Osteoblast (primary cell): Measurements from ENCODE around the gene NHLRC4. TPM values are rescaled to one million over a fixed set of nuclear protein-coding genes. Genes with fewer than 3 reads are reported as not detected.
A peak's percentile ranks its signal among the peaks of the same experiment; 100 is the strongest.

Experiments
- DNase-seq: peaks from one replicate; pipeline ENCODE4 v3.0.0; 2011; ENCODE audit warnings: low spot score, mixed read lengths; ENCODE audit not compliant: insufficient read length; ENCODE audit errors: missing footprints
- H2AFZ ChIP-seq: 2 replicates; pipeline ENCODE4 v1.6.0; 2011; ENCODE audit warnings: mild to moderate bottlenecking, low read length
- H3K27ac ChIP-seq: 2 replicates; pipeline ENCODE4 v1.5.1; 2011; ENCODE audit warnings: mild to moderate bottlenecking, low read depth, low read length, moderate library complexity
- H3K27me3 ChIP-seq: 2 replicates; pipeline ENCODE4 v1.6.0; 2012; ENCODE audit warnings: mild to moderate bottlenecking, control low read depth, inconsistent platforms, low read length, moderate library complexity; ENCODE audit not compliant: insufficient read depth
- H3K36me3 ChIP-seq: 2 replicates; pipeline ENCODE4 v1.5.1; 2011; ENCODE audit warnings: mild to moderate bottlenecking, low read length, control low read depth, moderate library complexity; ENCODE audit not compliant: insufficient read depth
- H3K4me1 ChIP-seq: 2 replicates; pipeline ENCODE4 v1.5.1; 2011; ENCODE audit warnings: mild to moderate bottlenecking, low read length, control low read depth, moderate library complexity; ENCODE audit not compliant: insufficient read depth
- H3K4me2 ChIP-seq: 2 replicates; pipeline ENCODE4 v1.6.0; 2011; ENCODE audit warnings: mild to moderate bottlenecking, low read length; ENCODE audit not compliant: insufficient read depth
- H3K4me3 ChIP-seq: fragments of 200-600 bp; sonication (generic); 3 replicates; pipeline ENCODE4 v1.5.1; 2012; ENCODE audit warnings: mild to moderate bottlenecking, low read length, inconsistent platforms; ENCODE audit not compliant: insufficient read depth
- H3K79me2 ChIP-seq: 2 replicates; pipeline ENCODE4 v1.6.0; 2012; ENCODE audit warnings: mild to moderate bottlenecking, low read length, control low read depth, inconsistent platforms; ENCODE audit not compliant: insufficient read depth
- H3K9me3 ChIP-seq: 2 replicates; pipeline ENCODE4 v1.5.1; 2011; ENCODE audit warnings: low read depth, low read length, control low read depth
- H4K20me1 ChIP-seq: 2 replicates; pipeline ENCODE4 v1.6.0; 2012; ENCODE audit warnings: mild to moderate bottlenecking, low read length, control low read depth; ENCODE audit not compliant: insufficient read depth
- CTCF ChIP-seq: IDR thresholded peaks from 2 replicates; pipeline ENCODE4 v1.5.1; 2011; ENCODE audit warnings: mild to moderate bottlenecking, low read depth, low read length, moderate library complexity; ENCODE audit errors: extremely low read depth
- total RNA-seq: library from RNA; depleted of rRNA; stranded (reverse); fragments of >200 nt; gene quantifications from 2 replicates; pipeline ENCODE4 v1.2.3, GENCODE V29; 2012

The NHLRC4 gene
- total RNA-seq, 1 donor: 2.2 TPM

GRCh38 chr16:561413-561794 lies 5.4 kb upstream of the NHLRC4 start:
- no peaks in the 10 kb centered on the region for H3K4me1 ChIP-seq
- DNase-seq: peak; percentile 92

DNA sequence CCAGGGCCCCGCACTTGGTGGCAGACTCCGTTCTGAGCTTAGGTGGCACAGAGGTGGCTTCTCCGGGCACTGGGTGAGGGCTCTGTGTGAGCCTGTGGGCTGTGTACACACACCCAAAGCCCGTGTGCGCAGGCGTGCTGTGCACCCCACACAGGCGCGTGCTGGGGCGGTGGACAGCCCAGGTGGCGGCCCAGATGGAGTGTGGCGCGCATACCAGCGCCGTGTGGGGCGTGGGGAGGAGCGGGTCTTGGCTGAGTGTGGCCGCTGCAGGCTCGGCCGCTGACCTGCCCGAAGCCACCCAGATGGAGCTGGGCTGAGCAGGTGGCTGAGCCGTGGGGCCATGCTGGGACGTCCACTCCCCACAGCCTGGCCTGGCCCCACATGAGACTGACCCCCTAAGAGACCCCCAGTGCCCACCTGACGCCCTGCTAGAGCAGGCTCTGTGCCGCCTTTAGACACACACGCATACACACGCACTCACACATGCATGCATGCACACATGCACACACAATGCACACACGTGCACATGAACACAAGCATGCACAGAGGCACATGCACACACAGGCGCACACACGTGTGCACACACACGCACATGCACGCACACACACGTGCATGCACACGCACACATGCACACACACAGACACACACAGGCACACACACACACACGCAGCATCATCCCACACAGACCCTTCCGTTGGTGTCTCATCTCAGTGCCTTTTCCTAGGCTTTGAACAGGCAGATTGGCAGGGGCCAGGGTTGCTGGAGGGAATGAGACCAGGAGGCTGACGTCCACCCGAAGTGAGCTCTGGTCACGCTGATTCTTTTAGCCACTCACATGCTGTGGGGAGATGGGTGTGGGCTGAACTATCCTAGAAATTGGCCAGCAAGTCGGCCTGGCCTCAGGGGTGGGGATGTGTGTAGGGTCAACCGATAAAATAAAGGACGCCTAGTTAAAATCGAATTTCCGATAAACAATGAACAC lies 4.6 kb upstream of the NHLRC4 start:
- H3K79me2 ChIP-seq: no peaks in the 10 kb centered on the region
- H3K4me1 ChIP-seq: no peaks in the 10 kb centered on the region
- H3K4me2 ChIP-seq: no peak overlapping the region
- peaks cover 3% of the 10 kb centered on the region for H4K20me1 ChIP-seq
- H3K4me3 ChIP-seq: no peak overlapping the region
- no peaks in the 10 kb centered on the region for H3K36me3 ChIP-seq
- H3K9me3 ChIP-seq: no peaks in the 10 kb centered on the region
- no peak overlapping the region for H3K27ac ChIP-seq
- no peak for TF ChIP-seq CTCF
- H3K27me3 ChIP-seq: peaks cover 36% of the 10 kb centered on the region
- H2AFZ ChIP-seq: no peak overlapping the region
- no peak for DNase-seq

More at GRCh38 chr16:561413-561794, 5.4 kb upstream of the NHLRC4 start:
- Histone ChIP-seq H4K20me1 (peaks cover 3% of the 10 kb centered on the region), H3K9me3 (no peaks in the 10 kb centered on the region), H3K27ac (no peak overlapping the region), H3K4me3 (no peak overlapping the region), H2AFZ (no peak overlapping the region), H3K4me2 (no peak overlapping the region), H3K27me3 (peaks cover 36% of the 10 kb centered on the region), H3K79me2 (no peaks in the 10 kb centered on the region), H3K36me3 (no peaks in the 10 kb centered on the region)
- TF ChIP-seq CTCF: no peak

DNA sequence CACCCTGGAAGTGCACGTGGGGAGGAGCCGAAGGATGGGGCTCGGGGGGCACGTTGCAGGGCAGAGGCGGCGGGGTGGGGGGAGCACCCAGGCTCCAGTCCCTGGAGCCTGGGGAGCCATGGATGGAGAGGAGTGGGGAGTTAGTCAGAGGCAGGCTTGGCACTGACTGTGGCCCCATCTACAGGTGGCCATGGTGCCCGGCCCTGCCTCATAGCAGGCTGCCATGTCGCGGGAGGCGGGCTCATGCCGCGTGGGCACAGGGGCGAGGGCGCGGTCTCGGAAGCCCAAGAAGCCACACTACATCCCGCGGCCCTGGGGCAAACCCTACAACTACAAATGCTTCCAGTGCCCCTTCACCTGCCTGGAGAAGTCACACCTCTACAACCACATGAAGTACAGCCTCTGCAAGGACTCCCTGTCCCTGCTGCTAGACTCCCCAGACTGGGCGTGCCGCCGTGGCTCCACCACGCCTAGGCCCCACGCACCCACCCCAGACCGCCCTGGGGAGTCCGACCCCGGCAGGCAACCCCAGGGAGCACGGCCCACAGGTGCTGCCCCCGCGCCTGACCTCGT lies 3.6 kb upstream of the NHLRC4 start:
- Histone ChIP-seq H3K27me3 (peaks cover 36% of the 10 kb centered on the region), H3K79me2 (no peaks in the 10 kb centered on the region), H3K4me2 (no peak overlapping the region), H3K4me1 (no peaks in the 10 kb centered on the region), H3K36me3 (no peaks in the 10 kb centered on the region), H3K4me3 (no peak overlapping the region), H3K9me3 (no peaks in the 10 kb centered on the region), H2AFZ (no peak overlapping the region), H3K27ac (no peak overlapping the region), H4K20me1 (peaks cover 3% of the 10 kb centered on the region)
- TF ChIP-seq CTCF: no peak
- DNase-seq: peak; percentile 94

- peaks cover 3% of the 10 kb centered on the region for H4K20me1 ChIP-seq
- H3K27me3 ChIP-seq: peaks cover 21% of the 10 kb centered on the region
- no peak overlapping the region for H3K4me3 ChIP-seq
- H3K4me2 ChIP-seq: no peak overlapping the region
- H3K36me3 ChIP-seq: no peaks in the 10 kb centered on the region
- peaks cover 5% of the 10 kb centered on the region for H3K4me1 ChIP-seq
- no peak for DNase-seq
- H3K9me3 ChIP-seq: no peaks in the 10 kb centered on the region
- no peak for TF ChIP-seq CTCF
- H2AFZ ChIP-seq: no peak overlapping the region
- peaks cover 4% of the 10 kb centered on the region for H3K79me2 ChIP-seq
- no peak overlapping the region for H3K27ac ChIP-seq
Measured at GRCh38 chr16:564690-565418, 2.0 kb upstream of the NHLRC4 start.
